Body of pancreas (tissue), 4 donors: ENCODE data around the gene CEP164.

Experiments
- CTCF ChIP-seq, 7 experiments: fragments of 450-650 bp in 4 of 7; fragments of 200-600 bp in 3 of 7; sonication (generic) in 3 of 7; IDR thresholded peaks; one replicate each; pipeline ENCODE4 v1.5.1; 2016 to 2019; ENCODE audit warnings: antibody characterized with exemption in 7 of 7
- POLR2A ChIP-seq, 3 donors: fragments of 450-650 bp; IDR thresholded peaks; one replicate each; pipeline ENCODE4 v1.6.1; 2016; ENCODE audit warnings: antibody characterized with exemption in 3 of 3, mild to moderate bottlenecking in 2 of 3

- no peak for TF ChIP-seq CTCF (IDR thresholded peaks at IDR 0.05)
- TF ChIP-seq POLR2A (IDR thresholded peaks at IDR 0.05), result no peak
Measured at GRCh38 chr11:117313828-117314768, 13.6 kb upstream of the CEP164 start.
